HCT116 (cell line): Measurements from ENCODE around the gene CAMK1D. TPM values are rescaled to one million over a fixed set of nuclear protein-coding genes. Genes with fewer than 3 reads are reported as not detected.

Experiments
- ATAC-seq: fragments of 200-7000 bp; cut with Tn5 transposase; 2 replicates; pipeline ENCODE4 v1.9.1; 2020; ENCODE audit warnings: mild to moderate bottlenecking, moderate library complexity
- BruUV-seq: library from RNA; stranded (reverse); fragments of 400-500 nt; replicated peaks from 2 replicates; lab custom pipeline; 2021; lab: Mats Ljungman, UMichigan
- CTCF ChIA-PET: fragments of 300-600 bp; sonication (Branson Sonifier 250); formaldehyde crosslinking; loops from one replicate; lab custom pipeline; 2021; ENCODE audit warnings: antibody characterized with exemption; lab: Charles Lee
- POLR2A ChIA-PET: fragments of 300-600, 350-600 bp; sonication (Branson Sonifier 250); formaldehyde crosslinking; loops from one replicate; lab custom pipeline; 2021; ENCODE audit warnings: antibody characterized with exemption; lab: Charles Lee
- RAD21 ChIA-PET, 2 experiments: fragments of 300-600 bp; sonication (Branson Sonifier 250); formaldehyde crosslinking; loops; one replicate each; lab custom pipeline; 2023; ENCODE audit warnings: low total read pairs in 2 of 2; ENCODE audit not compliant: uncharacterized antibody in 2 of 2, unreplicated experiment in 2 of 2, low non-redundant PET in 1 of 2; lab: Charles Lee
- DNase-seq: peaks from one replicate; pipeline ENCODE4 v3.0.0-alpha.2; 2010; ENCODE audit warnings: low read depth, low spot score
- H2AFZ ChIP-seq: fragments of 200-600 bp; shearing (Covaris generic), sonication (generic); 2 replicates; pipeline ENCODE4 v1.6.1; 2017; ENCODE audit warnings: low read depth, mixed run types, mixed read lengths, antibody characterized with exemption, low read length; ENCODE audit not compliant: poor library complexity, severe bottlenecking
- H3K27ac ChIP-seq: 2 replicates; pipeline ENCODE4 v1.5.1; 2012; ENCODE audit warnings: low read depth, low read length
- H3K27me3 ChIP-seq: fragments of 200-600 bp; sonication (generic); 2 replicates; pipeline ENCODE4 v1.6.1; 2016; ENCODE audit warnings: mixed run types, low read length, mixed read lengths; ENCODE audit not compliant: insufficient read depth
- H3K36me3 ChIP-seq, 2 experiments: fragments of 200-500 bp in 1 of 2; fragments of 200-600 bp in 1 of 2; sonication (Bioruptor generic) in 1 of 2; sonication (generic) in 1 of 2; 2 replicates each; pipeline versions ENCODE4 v1.5.1 to v1.6.1; 2014 to 2016; ENCODE audit warnings: low read length in 2 of 2, inconsistent platforms in 1 of 2, mixed read lengths in 1 of 2, mixed run types in 1 of 2; ENCODE audit not compliant: insufficient read depth in 2 of 2, control insufficient read depth in 1 of 2
- H3K4me1 ChIP-seq, 2 experiments: fragments of 200-600 bp in 1 of 2; sonication (generic) in 1 of 2; 2 replicates each; pipeline versions ENCODE4 v1.5.1 to v1.6.1; 2012 to 2017; ENCODE audit warnings: low read length in 2 of 2, inconsistent platforms in 1 of 2, mild to moderate bottlenecking in 1 of 2, mixed read lengths in 1 of 2, mixed run types in 1 of 2, moderate library complexity in 1 of 2; ENCODE audit not compliant: insufficient read depth in 2 of 2, control insufficient read depth in 1 of 2
- H3K4me2 ChIP-seq: fragments of 200-600 bp; sonication (generic); 2 replicates; pipeline ENCODE4 v1.6.1; 2017; ENCODE audit warnings: mixed run types, low read length, mixed read lengths
- H3K4me3 ChIP-seq, 2 experiments: fragments of 200-600 bp in 1 of 2; sonication (generic) in 1 of 2; replicated peaks in 1 of 2; 2 replicates each; pipeline ENCODE4 v1.5.1; 2011 to 2016; ENCODE audit warnings: low read length in 2 of 2, control low read depth in 1 of 2, low read depth in 1 of 2, mild to moderate bottlenecking in 1 of 2, mixed read lengths in 1 of 2, mixed run types in 1 of 2
- H3K79me2 ChIP-seq: fragments of 200-600 bp; sonication (generic); 2 replicates; pipeline ENCODE4 v1.6.1; 2017; ENCODE audit warnings: mild to moderate bottlenecking, mixed run types, low read length, moderate library complexity, mixed read lengths; ENCODE audit not compliant: insufficient read depth
- H3K9ac ChIP-seq: fragments of 200-600 bp; sonication (generic); 2 replicates; pipeline ENCODE4 v1.6.1; 2016; ENCODE audit warnings: low read length, mixed read lengths
- H3K9me2 ChIP-seq: fragments of 200-600 bp; sonication (generic), shearing (Covaris generic); 2 replicates; pipeline ENCODE4 v1.6.1; 2017; ENCODE audit warnings: mixed run types, mild to moderate bottlenecking, moderate library complexity; ENCODE audit not compliant: insufficient read depth
- H3K9me3 ChIP-seq, 2 experiments: fragments of 200-500 bp in 1 of 2; fragments of 200-600 bp in 1 of 2; sonication (Bioruptor generic) in 1 of 2; sonication (generic) in 1 of 2; 2 replicates each; pipeline ENCODE4 v1.6.1; 2014 to 2017; ENCODE audit warnings: low read length in 2 of 2, mixed read lengths in 2 of 2, inconsistent platforms in 1 of 2, low read depth in 1 of 2, mild to moderate bottlenecking in 1 of 2, mixed run types in 1 of 2, moderate library complexity in 1 of 2; ENCODE audit not compliant: control insufficient read depth in 1 of 2, insufficient read depth in 1 of 2
- H4K20me1 ChIP-seq: fragments of 200-600 bp; sonication (generic), shearing (Covaris generic); 2 replicates; pipeline ENCODE4 v1.6.1; 2017; ENCODE audit warnings: mixed run types, mild to moderate bottlenecking, moderate library complexity; ENCODE audit not compliant: insufficient read depth
- CBX3 ChIP-seq: IDR thresholded peaks from 2 replicates; pipeline ENCODE4 v1.6.1; 2012; ENCODE audit warnings: low read depth
- EZH2phosphoT487 ChIP-seq: fragments of 200-600 bp; IDR thresholded peaks from 2 replicates; pipeline ENCODE4 v1.6.1; 2018; ENCODE audit warnings: antibody characterized with exemption, borderline replicate concordance
- FOSL1 ChIP-seq: IDR thresholded peaks from 2 replicates; pipeline ENCODE4 v1.6.1; 2012; ENCODE audit warnings: low read depth
- JUND ChIP-seq: IDR thresholded peaks from 2 replicates; pipeline ENCODE4 v1.6.1; 2012
- POLR2A ChIP-seq: IDR thresholded peaks from 2 replicates; pipeline ENCODE4 v1.7.0; 2011; ENCODE audit warnings: borderline replicate concordance; ENCODE audit not compliant: insufficient read depth, insufficient read length; ENCODE audit errors: extremely low read depth
- POLR2AphosphoS5 ChIP-seq: IDR thresholded peaks from 2 replicates; pipeline ENCODE4 v1.6.1; 2011; ENCODE audit warnings: mild to moderate bottlenecking, low read depth, low read length, moderate library complexity
- RAD21 ChIP-seq: IDR thresholded peaks from 2 replicates; pipeline ENCODE4 v1.6.1; 2012; ENCODE audit warnings: low read depth, mild to moderate bottlenecking
- YY1 ChIP-seq: IDR thresholded peaks from 2 replicates; pipeline ENCODE4 v1.6.1; 2011; ENCODE audit warnings: low read length, low read depth, moderate library complexity, mild to moderate bottlenecking; ENCODE audit not compliant: insufficient replicate concordance; ENCODE audit errors: extremely low read depth
- ZBTB33 ChIP-seq: IDR thresholded peaks from 2 replicates; pipeline ENCODE4 v1.6.1; 2011; ENCODE audit warnings: mild to moderate bottlenecking, low read length, moderate library complexity; ENCODE audit not compliant: insufficient replicate concordance; ENCODE audit errors: extremely low read depth
- ZFX ChIP-seq: fragments of 450-650 bp; IDR thresholded peaks from 2 replicates; pipeline ENCODE4 v1.6.1; 2017
- ZNF274 ChIP-seq: fragments of 200-500 bp; sonication (Bioruptor generic); IDR thresholded peaks from 2 replicates; pipeline ENCODE4 v1.6.1; 2014; ENCODE audit warnings: mild to moderate bottlenecking, low read depth, low read length, inconsistent platforms
- intact Hi-C: fragments of 100-400 bp; cut with micrococcal nuclease; formaldehyde crosslinking; loops from 2 replicates; pipeline ENCODE4 v1.10.0; 2022
- total RNA-seq: library from RNA; stranded (reverse); gene quantifications from one replicate; pipeline ENCODE4 v1.2.1, GENCODE V29; 2021; ENCODE audit not compliant: unreplicated experiment
- TF ChIP-seq, protein P1 (sequence below): IDR thresholded peaks from 2 replicates; pipeline ENCODE4 v1.6.1; 2012; ENCODE audit warnings: low read depth

CAMK1D gene
- total RNA-seq, 1 experiment from 2014 or later = 9.6 TPM

DNA sequence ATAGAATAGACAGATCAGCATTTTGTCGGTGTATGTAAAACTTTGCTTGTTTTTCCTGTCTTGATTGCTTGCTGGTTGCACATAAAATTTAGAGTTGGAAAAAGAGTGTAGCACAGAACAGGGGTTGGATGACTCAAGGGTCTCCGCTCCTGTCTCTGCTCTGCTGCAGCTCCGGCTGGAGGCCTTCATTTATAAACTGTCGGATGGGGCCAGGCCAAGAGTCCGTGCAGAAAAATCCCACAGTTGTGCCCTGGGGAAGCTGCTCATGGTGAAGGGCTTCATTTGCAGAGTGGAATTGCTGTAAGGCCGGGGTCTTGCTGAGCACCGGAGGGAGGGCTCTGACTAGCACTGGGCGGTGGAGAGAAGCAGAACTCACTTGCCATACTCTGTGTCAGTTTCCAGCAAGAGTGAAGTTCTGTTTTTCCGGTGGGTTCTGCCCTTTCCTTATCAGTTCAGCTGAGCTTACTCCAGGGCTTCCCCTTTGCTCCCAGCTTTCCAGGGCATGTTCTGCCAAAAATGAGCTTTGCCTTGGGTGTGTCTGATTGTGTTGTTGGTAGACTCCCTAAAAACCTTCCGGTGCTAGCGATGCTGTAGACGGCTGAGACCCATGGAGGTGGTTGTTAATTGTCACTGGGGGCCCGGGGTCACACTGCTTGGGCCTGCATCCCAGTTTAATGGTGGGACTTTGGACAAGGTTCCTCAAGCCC lies 67.2 kb downstream of the CAMK1D start:
- H3K9me2 ChIP-seq = no peaks in the 10 kb centered on the region
- TF ChIP-seq YY1 (no peak), ZFX (no peak), FOSL1 (no peak), ZNF274 (no peak), JUND (no peak), POLR2AphosphoS5 (no peak), ZBTB33 (no peak), RAD21 (no peak), POLR2A (no peak), EZH2phosphoT487 (no peak), CBX3 (no peak)
- TF ChIP-seq, protein P1, sequence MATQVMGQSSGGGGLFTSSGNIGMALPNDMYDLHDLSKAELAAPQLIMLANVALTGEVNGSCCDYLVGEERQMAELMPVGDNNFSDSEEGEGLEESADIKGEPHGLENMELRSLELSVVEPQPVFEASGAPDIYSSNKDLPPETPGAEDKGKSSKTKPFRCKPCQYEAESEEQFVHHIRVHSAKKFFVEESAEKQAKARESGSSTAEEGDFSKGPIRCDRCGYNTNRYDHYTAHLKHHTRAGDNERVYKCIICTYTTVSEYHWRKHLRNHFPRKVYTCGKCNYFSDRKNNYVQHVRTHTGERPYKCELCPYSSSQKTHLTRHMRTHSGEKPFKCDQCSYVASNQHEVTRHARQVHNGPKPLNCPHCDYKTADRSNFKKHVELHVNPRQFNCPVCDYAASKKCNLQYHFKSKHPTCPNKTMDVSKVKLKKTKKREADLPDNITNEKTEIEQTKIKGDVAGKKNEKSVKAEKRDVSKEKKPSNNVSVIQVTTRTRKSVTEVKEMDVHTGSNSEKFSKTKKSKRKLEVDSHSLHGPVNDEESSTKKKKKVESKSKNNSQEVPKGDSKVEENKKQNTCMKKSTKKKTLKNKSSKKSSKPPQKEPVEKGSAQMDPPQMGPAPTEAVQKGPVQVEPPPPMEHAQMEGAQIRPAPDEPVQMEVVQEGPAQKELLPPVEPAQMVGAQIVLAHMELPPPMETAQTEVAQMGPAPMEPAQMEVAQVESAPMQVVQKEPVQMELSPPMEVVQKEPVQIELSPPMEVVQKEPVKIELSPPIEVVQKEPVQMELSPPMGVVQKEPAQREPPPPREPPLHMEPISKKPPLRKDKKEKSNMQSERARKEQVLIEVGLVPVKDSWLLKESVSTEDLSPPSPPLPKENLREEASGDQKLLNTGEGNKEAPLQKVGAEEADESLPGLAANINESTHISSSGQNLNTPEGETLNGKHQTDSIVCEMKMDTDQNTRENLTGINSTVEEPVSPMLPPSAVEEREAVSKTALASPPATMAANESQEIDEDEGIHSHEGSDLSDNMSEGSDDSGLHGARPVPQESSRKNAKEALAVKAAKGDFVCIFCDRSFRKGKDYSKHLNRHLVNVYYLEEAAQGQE = no peak
- no peak overlapping the region for H3K4me2 ChIP-seq
- no peaks in the 10 kb centered on the region for H4K20me1 ChIP-seq
- no peak overlapping the region for H3K4me3 ChIP-seq
- no TSS peak for BruUV-seq
- no peaks in the 10 kb centered on the region for H3K27me3 ChIP-seq
- no peak overlapping the region for H3K9ac ChIP-seq
- no peak overlapping the region for H2AFZ ChIP-seq
- RAD21 ChIA-PET = no interaction called here
- H3K4me1 ChIP-seq = peaks cover 17 to 25% of the 10 kb centered on the region in 2 experiments
- no peak for DNase-seq
- no peaks in the 10 kb centered on the region for H3K79me2 ChIP-seq
- no peak for ATAC-seq
- no peaks in the 10 kb centered on the region for H3K9me3 ChIP-seq
- POLR2A ChIA-PET = no interaction called here
- H3K27ac ChIP-seq = no peak overlapping the region
- CTCF ChIA-PET = no interaction called here
- intact Hi-C loops = no loop called here
- H3K36me3 ChIP-seq = no peaks in the 10 kb centered on the region
